Measurements from ENCODE around the gene MYO1G. TPM values are rescaled to one million over a fixed set of nuclear protein-coding genes. Genes with fewer than 3 reads are reported as not detected.
A peak's percentile ranks its signal among the peaks of the same experiment; 100 is the strongest.

Gene MYO1G
- polyA plus RNA-seq, 4 donors: 1.3 to 4.1 (median 1.9) TPM

GRCh38 chr7:44974549-44974948 lies 4.3 kb downstream of the MYO1G start:
- H3K27me3 ChIP-seq (ENCODE audit: control insufficient read depth in 3 of 3, insufficient read depth in 3 of 3, low read length in 3 of 3): no peaks in the 10 kb centered on the region
- FAIRE-seq (no peak), DNase-seq (no peak)
- peaks cover 0 to 9% (median 0%) of the 10 kb centered on the region in 3 donors for H3K4me1 ChIP-seq (ENCODE audit: control insufficient read depth in 3 of 3, insufficient read depth in 2 of 3, low read depth in 1 of 3, low read length in 2 of 3)
- 84 to 86% (median 86%) methylated on average over 7 of the region's 7 CpGs for WGBS, 3 donors
- no peak overlapping the region for H3K4me3 ChIP-seq (ENCODE audit: low read depth in 1 of 3, low read length in 3 of 3)
- no peak overlapping the region for H3K27ac ChIP-seq (ENCODE audit: low read depth in 1 of 3, low read length in 2 of 3)
- no peaks in the 10 kb centered on the region for H3K9me3 ChIP-seq (ENCODE audit: control insufficient read depth in 2 of 2, insufficient read depth in 1 of 2, low read depth in 1 of 2, low read length in 1 of 2)
- H3K36me3 ChIP-seq (ENCODE audit: control insufficient read depth in 3 of 3, insufficient read depth in 2 of 3, low read depth in 1 of 3, low read length in 3 of 3): peaks cover 0 to 45% (median 0%) of the 10 kb centered on the region in 3 donors

DNA sequence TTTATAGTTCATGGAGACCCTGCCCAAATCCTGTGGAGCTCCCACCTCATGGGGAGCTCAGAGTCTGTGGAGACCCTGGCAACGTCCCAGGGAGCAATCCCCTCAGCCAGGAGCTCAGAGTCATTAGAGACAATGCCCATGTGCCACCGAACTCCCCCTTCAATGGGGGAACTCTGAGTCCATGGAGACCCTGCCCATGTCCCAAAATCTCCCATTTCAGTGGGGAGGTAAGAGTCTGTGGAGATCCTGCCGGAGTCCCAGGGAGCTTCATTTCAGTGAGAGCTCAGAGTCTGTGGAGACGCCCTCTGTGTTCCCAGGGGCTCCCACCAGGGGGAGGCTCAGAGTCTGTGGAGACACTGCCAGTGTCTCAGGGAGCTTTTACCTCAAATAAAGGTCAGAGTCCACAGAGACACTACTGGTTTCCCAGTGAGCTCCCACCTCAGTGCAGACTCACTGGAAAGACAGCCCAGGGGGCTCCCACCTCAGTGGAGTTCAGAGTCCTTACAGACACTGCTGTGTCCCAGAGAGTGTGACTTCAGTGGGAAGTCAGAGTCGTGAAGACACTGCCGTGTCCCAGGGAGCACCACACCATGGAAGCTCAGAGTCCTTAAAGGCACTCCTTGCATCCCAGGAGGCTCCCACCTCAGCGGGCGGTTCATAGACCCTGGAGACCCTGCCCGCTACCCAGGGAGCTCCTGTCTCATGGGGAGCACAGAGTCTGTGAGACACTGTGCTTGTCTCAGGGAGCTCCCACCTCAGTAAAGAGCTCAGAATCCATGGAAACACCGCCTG lies 5.0 kb downstream of the MYO1G start:
- FAIRE-seq (no peak), DNase-seq (peak; percentile 77 to 84)
- 60 to 77% (median 66%) methylated on average over 10 of the region's 10 CpGs for WGBS, 3 donors

GRCh38 chr7:44972562-44972961 lies 6.3 kb downstream of the MYO1G start:
- DNase-seq (no peak), FAIRE-seq (no peak)
- Histone ChIP-seq H3K9me3 (ENCODE audit: control insufficient read depth in 2 of 2, insufficient read depth in 1 of 2, low read depth in 1 of 2, low read length in 1 of 2) (no peaks in the 10 kb centered on the region), H3K27ac (ENCODE audit: low read depth in 1 of 3, low read length in 2 of 3) (no peak overlapping the region), H3K4me1 (ENCODE audit: control insufficient read depth in 3 of 3, insufficient read depth in 2 of 3, low read depth in 1 of 3, low read length in 2 of 3) (peaks cover 0 to 9% (median 0%) of the 10 kb centered on the region in 3 donors), H3K27me3 (ENCODE audit: control insufficient read depth in 3 of 3, insufficient read depth in 3 of 3, low read length in 3 of 3) (no peaks in the 10 kb centered on the region), H3K4me3 (ENCODE audit: low read depth in 1 of 3, low read length in 3 of 3) (no peak overlapping the region), H3K36me3 (ENCODE audit: control insufficient read depth in 3 of 3, insufficient read depth in 2 of 3, low read depth in 1 of 3, low read length in 3 of 3) (peaks cover 0 to 26% (median 0%) of the 10 kb centered on the region in 3 donors)
- WGBS, 3 donors: 86 to 95% (median 88%) methylated on average over 3 of the region's 3 CpGs

More for the DNA sequence above, 5.0 kb downstream of the MYO1G start:
- Histone ChIP-seq H3K27ac (ENCODE audit: low read depth in 1 of 3, low read length in 2 of 3) (no peak overlapping the region), H3K9me3 (ENCODE audit: control insufficient read depth in 2 of 2, insufficient read depth in 1 of 2, low read depth in 1 of 2, low read length in 1 of 2) (no peaks in the 10 kb centered on the region), H3K4me3 (ENCODE audit: low read depth in 1 of 3, low read length in 3 of 3) (no peak overlapping the region), H3K36me3 (ENCODE audit: control insufficient read depth in 3 of 3, insufficient read depth in 2 of 3, low read depth in 1 of 3, low read length in 3 of 3) (peaks cover 0 to 38% (median 0%) of the 10 kb centered on the region in 3 donors), H3K4me1 (ENCODE audit: control insufficient read depth in 3 of 3, insufficient read depth in 2 of 3, low read depth in 1 of 3, low read length in 2 of 3) (peaks cover 0 to 9% (median 0%) of the 10 kb centered on the region in 3 donors), H3K27me3 (ENCODE audit: control insufficient read depth in 3 of 3, insufficient read depth in 3 of 3, low read length in 3 of 3) (no peaks in the 10 kb centered on the region)

DNA sequence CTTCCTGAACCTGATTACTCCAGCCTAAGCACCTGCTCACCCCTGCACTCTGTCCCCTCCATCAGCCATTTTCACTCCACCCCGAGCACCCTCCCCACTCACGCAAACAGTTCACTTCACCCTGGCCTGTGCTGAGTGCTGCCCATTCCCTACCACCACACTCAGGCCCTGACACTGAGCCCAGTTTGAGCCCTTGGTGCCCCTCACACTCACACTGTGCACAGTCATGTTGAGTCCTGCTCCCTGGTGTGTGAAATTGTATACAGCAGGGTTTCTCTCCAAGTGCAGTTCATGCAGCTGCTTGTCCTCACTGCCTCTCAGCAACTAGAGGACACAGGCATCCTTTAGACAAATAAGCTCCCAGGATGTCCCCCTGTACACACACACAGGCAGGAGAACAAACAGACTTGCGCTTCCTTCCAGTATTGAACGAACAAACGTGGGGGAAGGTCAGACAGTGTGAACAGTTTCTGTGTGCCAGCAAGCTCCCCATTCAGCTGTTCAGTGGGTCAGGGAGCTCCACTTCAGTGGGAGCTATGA lies 6.8 kb downstream of the MYO1G start:
- WGBS, 3 donors: 58 to 76% (median 69%) methylated on average over 5 of the region's 5 CpGs
- H3K27ac ChIP-seq (ENCODE audit: low read depth in 1 of 3, low read length in 2 of 3): no peak overlapping the region
- no peaks in the 10 kb centered on the region for H3K27me3 ChIP-seq (ENCODE audit: control insufficient read depth in 3 of 3, insufficient read depth in 3 of 3, low read length in 3 of 3)

GRCh38 chr7:44971188-44971901 lies 7.5 kb downstream of the MYO1G start:
- no peak overlapping the region for H3K27ac ChIP-seq (ENCODE audit: low read depth in 1 of 3, low read length in 2 of 3)
- DNase-seq: no peak
- H3K27me3 ChIP-seq (ENCODE audit: control insufficient read depth in 3 of 3, insufficient read depth in 3 of 3, low read length in 3 of 3): no peaks in the 10 kb centered on the region
- no peak for FAIRE-seq
- no peaks in the 10 kb centered on the region for H3K9me3 ChIP-seq (ENCODE audit: control insufficient read depth in 2 of 2, insufficient read depth in 1 of 2, low read depth in 1 of 2, low read length in 1 of 2)
- no peak overlapping the region for H3K4me3 ChIP-seq (ENCODE audit: low read depth in 1 of 3, low read length in 3 of 3)
- peaks cover 0 to 16% (median 0%) of the 10 kb centered on the region in 3 donors for H3K4me1 ChIP-seq (ENCODE audit: control insufficient read depth in 3 of 3, insufficient read depth in 2 of 3, low read depth in 1 of 3, low read length in 2 of 3)
- WGBS, 3 donors: 86 to 92% (median 89%) methylated on average over 10 of the region's 10 CpGs
- H3K36me3 ChIP-seq (ENCODE audit: control insufficient read depth in 3 of 3, insufficient read depth in 2 of 3, low read depth in 1 of 3, low read length in 3 of 3): peaks cover 0 to 17% (median 0%) of the 10 kb centered on the region in 3 donors

More for the DNA sequence above, 6.8 kb downstream of the MYO1G start:
- Histone ChIP-seq H3K4me3 (ENCODE audit: low read depth in 1 of 3, low read length in 3 of 3) (no peak overlapping the region), H3K9me3 (ENCODE audit: control insufficient read depth in 2 of 2, insufficient read depth in 1 of 2, low read depth in 1 of 2, low read length in 1 of 2) (no peaks in the 10 kb centered on the region), H3K4me1 (ENCODE audit: control insufficient read depth in 3 of 3, insufficient read depth in 2 of 3, low read depth in 1 of 3, low read length in 2 of 3) (peaks cover 0 to 12% (median 0%) of the 10 kb centered on the region in 3 donors), H3K36me3 (ENCODE audit: control insufficient read depth in 3 of 3, insufficient read depth in 2 of 3, low read depth in 1 of 3, low read length in 3 of 3) (peaks cover 0 to 22% (median 0%) of the 10 kb centered on the region in 3 donors)
- DNase-seq: no peak
- FAIRE-seq: no peak

GRCh38 chr7:44970523-44971051 lies 8.2 kb downstream of the MYO1G start:
- Histone ChIP-seq H3K4me1 (ENCODE audit: control insufficient read depth in 3 of 3, insufficient read depth in 2 of 3, low read depth in 1 of 3, low read length in 2 of 3) (peaks cover 0 to 16% (median 0%) of the 10 kb centered on the region in 3 donors), H3K27ac (ENCODE audit: low read depth in 1 of 3, low read length in 2 of 3) (no peak overlapping the region), H3K27me3 (ENCODE audit: control insufficient read depth in 3 of 3, insufficient read depth in 3 of 3, low read length in 3 of 3) (no peaks in the 10 kb centered on the region), H3K36me3 (ENCODE audit: control insufficient read depth in 3 of 3, insufficient read depth in 2 of 3, low read depth in 1 of 3, low read length in 3 of 3) (peaks cover 0 to 9% (median 0%) of the 10 kb centered on the region in 3 donors), H3K4me3 (ENCODE audit: low read depth in 1 of 3, low read length in 3 of 3) (no peak overlapping the region), H3K9me3 (ENCODE audit: control insufficient read depth in 2 of 2, insufficient read depth in 1 of 2, low read depth in 1 of 2, low read length in 1 of 2) (no peaks in the 10 kb centered on the region)
- DNase-seq (no peak), FAIRE-seq (no peak)
- WGBS, 3 donors: 91 to 94% (median 92%) methylated on average over 18 of the region's 18 CpGs

- Histone ChIP-seq H3K27me3 (ENCODE audit: control insufficient read depth in 3 of 3, insufficient read depth in 3 of 3, low read length in 3 of 3) (no peaks in the 10 kb centered on the region), H3K4me3 (ENCODE audit: low read depth in 1 of 3, low read length in 3 of 3) (no peak overlapping the region), H3K9me3 (ENCODE audit: control insufficient read depth in 2 of 2, insufficient read depth in 1 of 2, low read depth in 1 of 2, low read length in 1 of 2) (no peaks in the 10 kb centered on the region), H3K36me3 (ENCODE audit: control insufficient read depth in 3 of 3, insufficient read depth in 2 of 3, low read depth in 1 of 3, low read length in 3 of 3) (peaks cover 0 to 3% (median 0%) of the 10 kb centered on the region in 3 donors), H3K4me1 (ENCODE audit: control insufficient read depth in 3 of 3, insufficient read depth in 2 of 3, low read depth in 1 of 3, low read length in 2 of 3) (peaks cover 0 to 16% (median 0%) of the 10 kb centered on the region in 3 donors), H3K27ac (ENCODE audit: low read depth in 1 of 3, low read length in 2 of 3) (no peak overlapping the region)
- FAIRE-seq (no peak), DNase-seq (no peak)
- 50 to 73% (median 61%) methylated on average over 21 of the region's 21 CpGs for WGBS, 3 donors
Observed at GRCh38 chr7:44969701-44970522, 8.9 kb downstream of the MYO1G start.

Data from small intestine (tissue), 7 donors.